GM19468 (cell line): ENCODE measurements around the gene PHC2.

Experiments
- ATAC-seq: cut with Tn5 transposase; IDR thresholded peaks from one replicate; pipeline ENCODE4 v1.9.1; 2021; ENCODE audit warnings: mild to moderate bottlenecking, moderate library complexity, moderate number of reproducible peaks; ENCODE audit not compliant: unreplicated experiment; ENCODE audit errors: extremely low read depth

PHC2 gene

DNA sequence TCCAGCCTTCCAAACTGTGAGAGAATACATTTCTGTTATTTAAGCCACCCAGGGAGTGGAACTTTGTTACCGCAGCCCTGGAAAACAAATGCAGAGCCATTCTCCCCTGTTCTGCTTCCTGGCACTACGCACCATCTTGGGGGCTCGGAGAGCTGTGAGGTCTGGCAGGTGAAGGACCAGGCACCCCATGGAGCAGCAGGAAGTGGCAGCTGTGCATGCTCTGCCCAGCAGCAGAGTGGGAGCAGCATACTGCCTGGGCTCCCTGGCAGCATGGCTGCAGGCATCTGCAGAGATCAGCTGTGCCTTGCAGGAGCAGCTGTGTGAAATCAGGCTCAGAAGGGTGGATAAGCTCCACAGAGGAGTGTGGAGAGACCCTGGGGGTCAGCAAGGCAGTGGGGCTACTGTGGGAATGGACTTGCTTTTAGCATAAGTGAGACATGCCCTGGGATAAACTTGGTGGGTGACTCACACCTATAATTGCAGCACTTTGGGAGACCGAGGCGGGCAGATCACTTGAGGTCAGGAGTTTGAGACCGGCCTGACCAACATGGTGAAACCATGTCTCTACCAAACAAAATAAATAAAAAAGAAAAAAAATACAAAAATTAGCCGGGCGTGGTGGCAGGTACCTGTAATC is 23.9 kb upstream of the PHC2 start:
- ATAC-seq, result no peak

DNA sequence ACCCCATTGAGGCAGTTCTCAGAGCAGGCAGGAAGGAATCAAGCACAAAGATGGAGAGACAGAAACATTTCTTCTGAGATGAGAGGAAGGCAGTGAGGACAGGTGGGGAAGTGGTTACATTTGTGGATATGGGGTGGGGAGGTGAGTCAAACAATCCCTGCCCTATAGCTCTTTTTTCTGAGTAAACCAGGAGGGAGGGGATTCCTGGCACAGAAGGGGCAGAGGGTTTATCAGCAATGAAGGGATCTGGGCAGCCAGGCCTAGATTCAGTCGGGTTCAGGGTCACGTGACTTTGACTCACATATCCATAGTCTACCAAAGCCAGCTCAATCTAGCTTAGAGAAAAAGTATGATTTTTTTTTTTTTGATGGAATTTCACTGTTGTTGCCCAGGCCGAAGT is 15.7 kb upstream of the PHC2 start:
- no peak for ATAC-seq

DNA sequence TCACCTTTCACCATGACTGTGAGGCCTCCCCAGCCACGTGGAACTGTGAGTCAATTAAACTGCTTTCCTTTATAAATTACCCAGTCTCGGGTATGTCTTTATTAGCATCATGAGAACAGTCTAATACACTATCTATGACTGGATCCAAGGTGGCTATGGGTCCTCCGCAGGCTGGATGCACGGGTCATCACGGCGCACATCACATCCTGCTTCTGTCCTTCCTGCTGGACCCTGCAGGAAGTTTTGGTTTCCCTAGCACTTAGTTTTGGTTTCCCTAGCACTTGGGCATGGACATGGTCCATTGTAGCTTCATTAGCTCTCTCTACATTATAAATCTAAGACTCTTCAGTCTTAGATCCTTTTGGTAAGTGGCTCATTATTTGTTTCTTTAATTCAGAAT is 14.2 kb upstream of the PHC2 start:
- ATAC-seq, result no peak

DNA sequence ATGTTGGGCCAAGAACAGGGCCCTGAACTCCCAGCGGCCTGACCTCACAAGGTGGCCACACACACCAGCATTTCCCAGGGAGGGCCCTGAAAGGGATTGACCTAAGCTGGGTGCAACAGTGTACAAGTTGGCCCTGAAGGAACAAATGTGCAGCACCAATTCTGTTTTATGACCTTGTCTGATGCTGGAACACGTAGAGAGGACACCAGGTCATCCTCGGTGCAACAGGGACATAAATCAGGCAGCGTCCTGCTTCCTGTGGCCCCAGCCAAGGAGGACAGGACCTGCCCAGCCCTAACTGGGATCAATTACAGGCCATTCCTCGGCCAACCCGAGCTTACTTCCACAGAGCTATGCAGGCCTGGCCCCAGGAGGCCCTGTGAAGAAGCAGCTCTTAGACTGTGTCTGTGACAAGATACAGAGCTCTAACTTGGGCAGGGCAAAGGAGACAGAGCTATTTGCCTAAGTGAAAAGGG is 12.8 kb upstream of the PHC2 start:
- ATAC-seq, result no peak

DNA sequence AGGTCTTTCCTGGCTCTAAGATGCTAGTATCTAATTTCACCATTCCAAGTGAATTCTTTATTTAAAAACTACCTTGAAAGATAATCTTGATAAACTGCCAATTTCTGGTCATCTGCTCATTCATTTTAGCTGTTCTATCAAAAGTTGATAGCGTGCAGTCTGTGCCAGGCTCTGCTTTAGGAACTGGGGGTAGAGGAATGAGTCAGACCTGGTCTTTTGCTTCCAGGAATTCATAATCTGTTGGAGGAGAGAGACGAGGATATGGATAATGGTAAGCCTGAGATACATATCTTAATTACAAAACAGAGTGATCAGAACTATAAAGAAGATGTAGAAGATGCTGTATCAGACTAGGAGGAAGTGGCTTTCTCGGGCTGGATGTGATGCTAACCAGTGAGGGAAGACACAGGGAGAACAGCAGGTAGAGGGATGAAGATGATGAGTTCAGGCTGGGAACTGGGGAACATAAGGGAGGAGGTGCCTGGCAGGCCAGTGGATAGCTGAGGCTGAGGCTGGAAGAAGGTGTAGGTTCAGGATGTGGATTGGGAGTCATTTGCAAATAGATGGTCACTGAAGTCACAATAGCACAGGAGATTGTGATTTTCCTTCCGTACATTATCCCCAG is 12.3 kb upstream of the PHC2 start:
- ATAC-seq, result no peak

DNA sequence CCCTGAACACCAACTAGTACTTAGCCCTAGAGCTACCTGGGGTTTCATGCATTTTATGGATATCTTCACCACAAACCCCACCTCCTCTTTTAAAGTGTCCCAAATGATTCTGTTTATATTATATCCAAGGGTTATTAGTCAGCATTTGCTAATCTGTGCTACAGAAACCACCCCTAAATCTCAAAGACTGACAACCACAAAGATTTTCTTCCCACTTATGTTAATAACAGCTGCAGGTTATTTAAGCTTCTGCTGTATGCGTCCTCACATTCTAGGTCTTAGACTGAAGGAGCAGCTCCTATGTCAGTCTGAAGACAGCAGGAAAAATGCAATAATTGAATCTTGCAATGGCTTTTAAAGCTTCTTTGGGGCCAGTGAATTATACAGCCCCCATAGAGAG is 11.2 kb upstream of the PHC2 start:
- ATAC-seq, result no peak

DNA sequence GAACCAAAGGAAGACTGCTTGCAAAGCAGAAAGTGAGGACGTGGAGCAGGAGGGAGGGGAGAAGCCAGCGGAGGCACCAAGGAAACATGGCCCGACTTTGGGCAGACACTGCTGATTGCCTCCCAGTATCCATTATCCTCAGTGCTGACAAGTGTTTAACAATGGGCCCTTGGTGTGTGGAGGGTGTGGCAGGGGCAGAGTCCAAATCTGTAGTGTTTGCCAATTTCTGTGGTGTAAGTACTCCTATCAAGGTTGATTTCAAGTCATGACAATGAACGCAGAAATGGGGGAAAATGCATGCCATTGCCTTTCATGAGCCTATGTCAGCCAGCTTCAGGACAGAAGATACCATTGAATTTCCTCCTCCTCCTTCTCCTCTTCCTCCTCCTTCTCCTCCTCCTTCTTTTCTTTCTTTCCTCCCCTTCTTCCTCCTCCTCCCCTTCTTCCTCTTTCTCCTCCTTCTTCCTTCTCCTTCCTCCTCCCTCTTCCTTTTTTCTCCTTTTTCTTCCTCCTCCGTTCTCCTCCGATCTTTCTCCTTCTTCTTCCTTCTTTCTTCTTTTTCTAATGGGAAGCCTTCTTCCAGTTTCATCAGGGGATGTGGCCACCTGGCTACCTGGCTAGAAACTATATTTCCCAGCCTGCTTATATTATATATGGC is 10.3 kb upstream of the PHC2 start:
- ATAC-seq, result no peak

DNA sequence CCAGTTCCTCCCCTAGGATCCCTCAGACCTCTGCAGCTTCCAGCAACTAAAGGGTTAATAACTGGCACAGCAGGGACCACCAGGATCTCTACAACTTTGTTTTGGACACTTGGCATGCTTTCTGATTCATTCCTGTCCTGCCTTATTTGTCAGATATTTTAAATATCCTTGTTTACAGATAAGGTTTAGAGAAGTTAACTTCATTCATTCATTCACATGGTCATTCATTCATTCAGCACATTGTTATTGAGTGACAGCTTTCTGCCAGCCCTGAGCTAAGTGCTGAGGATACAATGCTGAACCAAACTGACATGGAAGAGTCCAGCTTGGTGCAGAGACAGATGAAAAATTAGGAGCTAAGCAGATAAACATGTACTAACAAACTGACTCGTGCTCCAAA is 8.8 kb upstream of the PHC2 start:
- no peak for ATAC-seq

DNA sequence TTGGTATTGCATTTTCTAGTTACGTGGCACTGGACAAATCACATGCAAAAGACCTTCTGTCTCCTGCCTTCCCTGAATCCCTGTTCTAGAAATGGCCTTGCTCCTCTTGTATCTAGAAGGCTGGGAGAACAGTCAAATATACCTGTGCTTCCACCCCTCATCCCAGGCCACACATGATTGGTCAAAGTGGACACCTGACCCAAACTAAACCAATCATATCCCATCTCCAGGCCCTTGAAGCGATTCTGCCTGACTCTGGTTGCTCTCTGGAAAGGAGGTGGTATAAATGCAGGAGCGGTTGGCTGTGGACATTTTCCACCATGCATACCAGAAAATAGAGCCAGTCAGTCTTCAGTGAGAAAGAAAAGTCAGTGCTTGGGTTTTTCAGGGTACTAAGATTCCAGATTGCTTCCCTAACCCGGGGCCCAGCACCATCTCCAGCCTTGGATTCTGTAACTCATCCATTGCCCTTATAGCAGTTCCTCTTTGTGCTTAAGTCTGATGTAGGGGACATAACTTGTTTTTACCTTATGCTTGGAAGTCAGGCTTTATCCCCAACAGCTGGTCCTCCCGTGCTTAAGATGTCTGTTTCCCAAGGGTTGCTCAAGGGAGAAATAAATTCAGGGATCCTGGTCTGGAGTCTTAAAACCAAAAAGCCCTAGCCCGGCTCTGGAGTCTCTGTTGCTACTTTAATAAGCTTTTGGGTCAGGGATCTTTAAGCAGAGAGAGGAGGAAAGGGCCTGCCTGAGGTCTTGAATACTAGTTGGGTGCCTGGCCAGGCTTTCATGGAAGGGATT is 7.7 kb upstream of the PHC2 start:
- no peak for ATAC-seq

DNA sequence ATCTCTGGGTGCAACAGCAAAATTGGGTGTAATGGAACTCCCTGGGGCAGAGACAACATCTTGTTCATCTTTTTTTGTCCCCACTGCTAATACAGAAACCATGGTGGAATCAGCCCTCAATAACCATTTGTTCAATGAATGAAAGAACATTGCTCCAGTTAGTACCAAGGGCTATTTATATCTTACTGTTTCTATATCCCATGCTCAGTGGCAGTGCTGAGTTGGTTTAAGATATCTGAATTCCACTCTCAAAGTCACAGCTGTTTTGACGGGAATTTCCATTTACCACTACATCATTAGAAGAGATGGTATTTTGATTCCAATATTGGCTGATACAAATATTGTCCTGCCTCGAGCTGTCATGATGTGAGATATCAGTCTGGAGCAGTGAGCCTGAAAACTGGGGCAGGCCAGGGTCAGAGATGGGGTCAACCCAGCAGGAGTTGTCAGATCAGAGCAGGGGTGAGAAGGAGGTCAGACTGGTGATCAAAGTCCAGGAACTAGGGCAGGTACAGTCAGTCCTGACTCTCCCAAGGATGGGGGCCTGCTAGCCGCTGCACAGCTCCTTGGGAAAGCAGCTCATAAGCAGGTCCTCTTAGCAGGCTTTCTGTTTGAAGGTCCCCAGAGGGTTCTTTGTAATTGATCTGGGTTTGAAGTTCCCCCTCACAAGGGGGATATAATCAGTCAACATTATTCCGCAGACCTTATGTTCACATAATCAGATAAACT is 5.8 kb upstream of the PHC2 start:
- ATAC-seq, result no peak

DNA sequence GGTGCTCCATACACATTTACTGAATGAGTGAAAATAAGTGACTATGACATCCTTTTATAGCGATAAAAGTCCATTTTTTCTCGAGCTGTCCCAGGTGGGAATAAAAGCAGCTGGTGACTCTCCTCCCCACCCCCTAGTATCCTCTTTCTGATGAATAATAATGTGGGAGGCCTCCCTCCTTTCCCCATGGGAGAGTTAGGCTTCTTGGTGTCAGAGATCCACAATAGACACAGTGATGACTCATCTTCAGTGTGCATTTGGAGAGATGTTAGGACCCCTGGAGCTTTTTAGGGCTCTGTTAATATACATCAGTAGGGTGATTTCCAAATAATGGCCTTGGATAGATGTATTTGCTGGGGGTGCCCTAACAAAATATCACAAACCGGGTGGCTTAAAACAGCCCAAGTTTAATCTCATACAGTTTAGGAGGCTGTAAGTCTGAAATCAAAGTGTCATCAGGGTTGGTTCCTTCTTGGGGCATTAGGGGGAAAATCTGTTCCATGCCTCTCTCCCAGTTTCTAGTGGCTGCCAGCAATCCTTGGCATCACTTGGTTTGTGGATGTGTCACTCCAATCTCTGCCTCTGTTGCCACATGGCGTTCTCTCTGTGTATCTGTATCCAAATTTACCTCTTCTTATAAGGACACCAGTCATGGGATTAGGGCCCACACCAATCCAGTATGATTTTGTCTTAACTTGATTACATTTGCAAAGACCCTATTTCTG is 4.4 kb upstream of the PHC2 start:
- no peak for ATAC-seq

DNA sequence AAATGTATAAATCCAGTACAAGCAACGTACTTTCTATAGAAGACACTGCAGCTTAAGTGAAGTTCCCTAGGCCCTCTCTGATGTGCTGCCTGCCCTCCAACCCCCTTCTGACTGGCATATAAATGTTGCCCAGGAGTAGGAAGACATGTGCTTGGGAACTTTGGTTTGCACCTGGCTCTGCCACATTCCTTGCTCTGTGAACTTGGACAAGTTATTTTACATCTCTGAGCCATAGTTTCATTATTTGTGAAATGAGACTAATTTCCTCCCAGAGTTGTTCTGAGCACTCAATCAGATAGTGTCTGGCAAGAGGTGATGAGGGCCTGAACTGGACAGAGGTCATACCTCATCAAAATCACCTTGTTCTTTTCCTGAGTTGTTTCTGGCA is 3.5 kb upstream of the PHC2 start:
- ATAC-seq, result no peak

DNA sequence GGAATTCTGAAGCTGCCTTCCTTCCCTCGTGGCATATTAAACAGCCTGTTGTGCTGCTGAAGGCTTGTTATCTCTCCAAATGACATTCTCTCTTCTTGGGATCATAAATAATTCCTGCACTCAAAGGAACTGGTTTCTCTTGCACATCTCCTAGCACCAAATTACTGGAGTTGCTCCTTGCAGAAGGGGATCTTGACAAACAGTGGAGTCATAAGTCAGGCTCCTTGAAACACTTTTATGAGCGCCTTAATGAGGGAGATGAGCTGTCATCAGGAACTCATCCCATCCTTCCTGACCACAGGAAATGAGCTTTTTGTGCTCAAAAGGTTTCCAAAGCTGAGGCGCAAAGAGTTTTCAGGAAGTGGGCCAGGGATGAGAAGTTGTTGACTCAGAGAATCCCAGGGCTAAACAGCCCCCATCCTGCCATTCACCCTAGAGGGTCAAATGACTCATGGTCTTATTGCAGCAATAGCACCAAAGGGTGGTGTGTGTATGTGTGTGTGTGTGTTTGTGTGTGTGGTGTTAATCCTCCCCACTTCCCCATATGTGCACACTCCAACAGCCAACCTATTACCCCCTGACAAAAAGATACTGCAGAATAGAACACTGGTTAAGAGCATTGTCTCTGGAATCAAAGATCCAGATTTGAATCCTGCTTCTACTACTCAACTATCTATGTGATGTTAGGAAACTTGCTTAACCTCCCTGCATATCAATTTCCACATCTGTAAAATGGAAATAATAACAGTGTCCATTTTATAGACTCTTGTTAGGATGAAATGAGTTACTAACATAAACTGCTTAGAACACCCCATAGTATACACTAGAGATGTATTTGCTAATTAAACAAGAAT is 2.8 kb upstream of the PHC2 start:
- ATAC-seq, result no peak

DNA sequence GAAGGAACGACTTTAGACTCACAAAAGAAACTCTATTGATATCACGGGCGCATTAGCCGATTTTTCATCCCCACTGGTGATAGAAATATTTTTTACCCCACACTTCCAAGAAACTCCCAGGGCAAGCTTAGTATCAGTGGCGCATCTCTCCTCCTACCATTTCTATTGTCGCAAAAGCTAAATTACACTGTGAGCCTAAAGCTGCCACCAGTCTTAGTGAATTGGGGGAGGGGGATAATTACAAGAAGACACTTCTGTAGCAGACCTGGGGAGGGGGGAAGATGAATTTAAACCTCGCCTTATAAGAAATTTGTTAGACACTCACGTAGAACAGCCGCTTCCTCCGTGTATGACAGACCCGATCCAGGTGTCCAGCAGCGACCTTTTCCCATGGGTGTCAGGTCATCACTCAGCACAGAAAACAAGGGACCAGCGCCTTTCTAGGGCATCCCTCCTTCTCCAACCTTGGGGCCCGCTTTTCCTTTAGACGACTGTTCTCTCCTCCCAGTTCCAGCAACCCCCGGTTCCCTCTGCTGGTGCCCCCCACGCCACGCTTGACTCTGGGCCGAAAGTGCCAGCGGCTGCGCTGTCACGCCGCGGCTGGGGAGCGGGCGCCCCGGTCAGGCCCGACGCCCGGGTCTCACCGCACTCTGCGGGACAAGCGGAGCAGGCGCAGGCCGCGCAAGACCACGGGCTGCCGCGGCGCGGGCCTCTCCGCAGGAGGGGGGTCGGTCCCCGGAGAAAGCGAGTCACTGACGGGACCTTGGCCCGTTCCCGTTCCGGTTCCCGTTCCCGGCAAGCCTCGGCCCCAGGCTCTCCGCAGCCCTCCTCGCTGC is 821 bp downstream of the PHC2 start:
- ATAC-seq, result no peak

DNA sequence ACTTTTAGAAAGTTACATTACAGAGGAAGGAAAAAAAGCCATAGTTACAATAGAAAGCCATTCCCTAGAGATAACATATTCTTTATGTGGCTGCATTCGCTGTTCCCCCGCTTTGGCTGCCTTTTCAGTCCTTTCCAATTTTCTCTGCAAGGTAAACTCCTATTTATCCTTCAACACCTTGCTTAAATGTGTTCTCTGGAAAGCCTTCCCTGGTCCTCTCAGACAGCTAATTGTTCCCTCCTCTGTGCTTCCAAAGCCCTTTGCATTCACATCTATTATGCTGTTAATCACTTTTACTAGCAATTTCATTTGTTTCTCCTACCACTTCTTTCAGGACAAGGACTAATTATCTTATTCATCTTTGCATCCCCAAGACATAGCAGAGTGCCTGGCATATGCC is 1.6 kb downstream of the PHC2 start:
- no peak for ATAC-seq

DNA sequence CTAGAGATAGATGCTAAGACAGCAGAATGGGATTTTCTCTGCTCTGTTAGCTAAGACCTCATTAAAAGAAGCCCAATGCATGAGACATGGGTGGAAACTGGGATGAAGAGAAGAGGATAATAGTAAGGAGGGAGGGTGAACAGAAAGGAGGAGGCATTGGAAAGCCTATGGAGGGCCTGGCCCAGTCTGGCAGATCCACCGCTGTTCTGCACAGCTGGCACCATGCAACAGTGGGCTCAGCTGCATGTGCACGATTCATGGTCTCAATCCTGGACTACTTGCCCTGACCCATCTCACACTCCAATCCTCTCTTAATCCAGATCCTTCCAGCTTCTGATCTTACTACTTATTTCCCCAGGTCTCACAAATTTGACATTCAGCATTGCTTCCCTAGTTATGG is 2.2 kb downstream of the PHC2 start:
- ATAC-seq, result no peak

DNA sequence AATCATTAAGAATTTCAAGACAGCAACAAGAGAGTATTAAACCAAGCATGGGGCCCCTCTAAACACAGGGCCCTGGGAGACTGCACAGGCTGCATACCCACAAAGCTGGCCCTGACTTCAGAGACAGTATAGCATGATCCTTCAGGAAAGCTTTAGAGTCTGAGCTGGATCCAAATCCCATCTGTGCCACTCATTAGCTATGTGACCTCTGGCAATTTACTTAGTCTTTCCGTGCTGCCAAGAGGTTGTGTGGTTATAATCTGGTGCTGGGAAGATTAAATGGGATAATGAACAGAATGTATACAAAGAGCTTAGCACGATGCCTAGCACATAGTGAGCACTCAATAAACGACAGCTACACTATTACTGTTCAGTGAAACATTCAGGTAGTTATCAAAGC is 4.0 kb downstream of the PHC2 start:
- ATAC-seq, result no peak

DNA sequence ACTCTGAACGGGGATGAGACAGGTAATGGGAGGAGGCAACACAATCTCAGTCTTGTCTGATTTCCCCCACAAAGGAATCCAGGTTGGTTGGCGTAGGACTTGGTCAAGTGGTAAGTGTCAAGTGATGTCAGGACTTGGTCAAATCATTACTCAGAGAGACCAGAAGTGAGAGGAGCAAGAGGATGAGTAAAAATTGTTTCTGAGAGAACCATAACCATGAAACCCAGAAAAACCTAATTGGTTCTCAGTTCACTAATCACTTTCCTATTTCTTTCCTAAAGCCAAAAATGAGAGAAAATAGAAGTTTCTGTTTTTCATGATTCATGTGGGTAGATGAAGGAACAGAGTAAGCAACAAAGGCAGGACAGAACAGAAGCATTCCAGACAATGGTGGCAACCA is 5.0 kb downstream of the PHC2 start:
- ATAC-seq, result no peak
